Activated gamma-delta T cell treated with anti-CD3 and anti-CD28 coated beads, Interleukin-2, amount 50 U/mL, for 16 hours (primary cell): Measurements from ENCODE around the gene KCNF1.
"Not testable (repeated sequence)": the region's sequence is repeated elsewhere in the genome, so short reads cannot be mapped to it uniquely, and the experiment has no call there.

Source experiments
- DNase-seq: peaks from one replicate; pipeline ENCODE4 v3.0.0-alpha.2; 2020; ENCODE audit warnings: low read depth

KCNF1 gene

DNA sequence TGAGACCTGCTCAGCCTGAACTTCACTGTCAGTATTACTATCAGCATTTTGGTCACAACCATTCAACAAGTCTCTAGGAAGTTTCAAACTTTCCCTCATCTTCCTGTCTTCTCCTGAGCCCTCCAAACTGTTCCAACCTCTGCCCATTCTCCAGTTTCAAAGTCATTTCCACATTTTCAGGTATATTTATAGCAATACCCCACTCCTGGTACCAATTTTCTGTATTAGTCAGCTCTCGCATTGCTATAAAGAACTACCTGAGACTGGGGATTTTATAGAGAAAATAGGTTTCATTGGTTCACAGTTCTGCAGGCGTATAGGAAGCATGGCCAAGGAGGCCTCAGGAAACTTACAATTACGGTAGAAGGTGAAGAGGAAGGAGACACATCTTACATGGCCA is 27.3 kb downstream of the KCNF1 start:
- no peak for DNase-seq

DNA sequence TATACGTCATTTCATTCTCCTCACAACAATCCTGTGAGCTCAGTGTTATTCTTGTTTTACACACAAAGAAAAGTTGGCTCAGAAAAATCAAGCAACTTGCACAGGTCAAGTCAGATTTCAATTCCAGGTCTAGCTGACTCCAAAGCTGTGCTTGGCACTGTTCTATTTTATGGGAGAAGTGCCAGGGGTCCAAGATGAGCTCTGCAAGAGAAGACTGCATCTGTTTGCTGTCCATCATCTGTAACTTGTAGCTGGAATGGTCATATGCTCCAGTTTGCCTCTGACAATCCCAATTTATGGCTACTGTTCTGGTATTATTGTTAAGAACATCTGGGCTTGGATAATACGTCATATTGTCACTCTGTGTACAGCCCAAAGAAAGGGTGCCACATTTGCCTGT is 28.9 kb downstream of the KCNF1 start:
- DNase-seq, result no peak

DNA sequence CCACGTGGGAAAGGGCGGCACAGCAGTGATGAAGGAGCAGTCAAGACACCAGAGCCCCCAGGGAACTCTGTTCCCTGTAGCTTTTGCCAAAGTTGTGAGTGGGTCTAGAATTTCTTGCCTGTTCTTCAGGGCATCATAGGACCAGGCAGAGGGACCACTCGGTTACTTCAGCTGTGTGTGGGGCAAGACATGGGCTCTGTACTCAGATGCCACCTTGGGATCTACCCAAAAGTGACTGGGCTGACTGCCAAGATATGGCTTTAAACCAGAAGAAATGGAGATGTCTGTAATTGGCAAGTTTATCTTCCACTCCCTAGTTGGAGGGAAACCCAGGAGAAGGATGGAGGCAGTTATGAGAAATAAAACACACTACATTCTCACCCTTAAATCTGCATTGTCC is 29.6 kb downstream of the KCNF1 start:
- DNase-seq, result no peak

GRCh38 chr2:10944799-10945198 is 33.1 kb downstream of the KCNF1 start:
- DNase-seq, result no peak

- DNase-seq, result no peak
Measured at GRCh38 chr2:10946394-10946793, 34.7 kb downstream of the KCNF1 start.

DNA sequence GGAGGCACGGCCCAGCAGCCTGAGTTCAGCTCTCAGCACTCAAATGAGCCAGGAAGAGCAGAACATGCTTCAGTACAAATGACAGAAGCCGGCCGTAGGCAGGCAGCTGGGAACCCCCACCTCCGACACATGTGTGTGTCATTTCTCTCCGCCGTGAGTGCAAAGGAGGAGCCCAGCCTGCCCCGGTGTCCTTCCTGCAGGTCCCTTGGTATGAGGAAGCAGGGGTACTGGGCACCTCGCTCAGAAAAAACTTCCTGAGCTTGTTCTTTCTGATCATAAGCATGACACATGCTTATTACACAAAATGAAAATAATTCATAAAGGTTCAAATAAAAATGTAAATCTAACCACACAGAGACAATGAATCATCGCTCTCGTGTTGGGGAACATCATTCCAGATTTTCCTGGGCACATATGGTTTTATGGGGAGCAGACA is 35.3 kb downstream of the KCNF1 start:
- no peak for DNase-seq

GRCh38 chr2:10947446-10948187 is 35.9 kb downstream of the KCNF1 start:
- DNase-seq, result no peak

DNA sequence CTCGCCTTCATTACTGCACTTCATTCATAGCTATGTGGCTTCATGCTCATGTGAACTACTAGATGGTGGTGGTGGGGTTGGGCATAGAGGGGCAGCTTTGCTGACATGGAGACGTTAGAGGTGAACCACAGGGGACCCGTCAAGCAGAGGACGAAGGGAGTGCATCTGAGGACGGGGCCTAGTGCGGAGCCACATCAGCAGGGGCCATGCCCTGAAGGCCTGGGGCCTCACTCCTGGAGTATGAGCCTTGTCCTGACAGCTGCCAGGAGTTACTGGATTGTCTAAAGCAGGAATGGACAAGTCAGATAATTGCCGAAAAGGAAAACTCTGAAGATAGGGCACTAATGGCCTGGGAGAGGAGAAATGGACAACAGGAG is 36.4 kb downstream of the KCNF1 start:
- no peak for DNase-seq

GRCh38 chr2:10948606-10949230 is 37.0 kb downstream of the KCNF1 start:
- no peak for DNase-seq

DNA sequence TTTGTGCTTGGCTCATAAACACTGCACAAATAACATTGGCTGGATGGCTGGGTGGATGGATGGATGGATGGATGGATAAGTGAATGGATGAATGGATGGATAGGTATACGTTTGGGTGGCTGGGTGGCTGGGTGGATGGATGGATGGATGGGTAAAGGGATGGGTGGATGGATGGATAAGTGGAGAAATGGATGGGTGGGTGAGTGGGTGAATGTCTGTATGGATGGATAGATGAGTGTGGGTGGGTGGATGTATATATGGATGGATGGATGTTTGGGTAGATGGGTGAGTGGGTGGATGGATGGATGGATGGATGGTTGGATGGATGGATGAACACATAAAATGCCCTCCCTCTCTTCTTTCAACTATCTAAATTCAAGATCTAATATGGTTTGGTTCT is 38.1 kb downstream of the KCNF1 start:
- no peak for DNase-seq

GRCh38 chr2:10951558-10952414 is 40.1 kb downstream of the KCNF1 start:
- no peak for DNase-seq

- DNase-seq, result no peak
Measured at GRCh38 chr2:10954416-10954815, 42.7 kb downstream of the KCNF1 start.

- no peak for DNase-seq
Measured at GRCh38 chr2:10954856-10955818, 43.4 kb downstream of the KCNF1 start.

DNA sequence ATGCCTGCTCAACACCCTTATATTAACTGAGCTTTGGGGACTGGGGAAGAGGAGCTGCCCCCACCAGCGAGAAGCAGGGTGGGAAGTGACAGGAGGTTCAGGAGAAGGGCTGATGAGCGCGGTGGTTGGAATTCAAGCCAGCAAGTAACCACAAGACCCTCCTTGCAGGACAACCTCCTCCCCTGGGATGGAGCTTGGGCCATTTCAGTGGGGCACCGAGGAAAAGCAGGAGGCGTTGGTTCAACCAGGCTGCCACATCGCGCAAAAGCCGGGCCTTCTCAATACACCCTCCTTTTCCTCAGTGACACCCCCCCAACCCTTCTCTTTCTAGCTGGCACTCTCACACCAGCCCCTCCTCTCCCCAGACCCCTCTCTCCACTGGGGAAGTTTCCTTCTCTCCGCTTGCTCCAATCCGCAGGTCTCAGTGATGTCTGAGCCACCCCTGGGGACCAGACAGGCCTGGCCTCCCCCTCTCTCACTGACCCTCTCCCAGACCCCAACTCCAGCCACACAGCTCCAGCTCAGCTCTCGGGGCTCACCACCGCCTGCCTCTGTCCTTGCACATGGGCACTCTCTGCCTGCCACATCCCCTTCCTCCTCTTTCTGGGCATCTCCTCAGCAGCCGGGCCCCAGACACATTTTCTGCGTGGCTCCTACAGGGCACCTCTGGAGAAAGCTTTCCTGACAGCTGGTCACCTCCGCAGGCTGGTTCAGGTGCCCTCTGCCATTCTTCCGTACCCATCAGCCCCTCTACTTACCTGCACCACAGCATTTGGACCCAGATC is 44.5 kb downstream of the KCNF1 start:
- DNase-seq, result no peak

DNA sequence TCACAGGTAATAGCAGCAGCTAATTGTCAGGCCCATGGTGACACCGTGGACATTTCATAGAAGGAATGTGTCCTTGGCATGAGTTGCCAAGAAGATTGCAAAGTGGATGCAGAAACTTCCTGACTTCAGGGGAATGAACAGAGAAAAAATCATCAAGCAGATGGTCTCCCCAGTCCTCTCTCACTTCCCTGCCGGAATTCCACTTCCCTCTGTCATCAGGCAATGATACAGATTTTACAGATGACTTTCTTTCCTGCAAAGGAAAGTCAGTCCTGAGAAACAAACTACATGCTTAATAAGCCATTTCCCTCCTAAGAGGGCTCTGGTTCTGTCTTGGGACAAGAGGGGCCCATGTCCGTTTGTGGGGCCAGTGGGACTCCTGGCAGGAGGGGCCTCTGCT is 45.7 kb downstream of the KCNF1 start:
- DNase-seq, result no peak

- not testable (repeated sequence) for DNase-seq
Measured at GRCh38 chr2:10958452-10958851, 46.7 kb downstream of the KCNF1 start.

DNA sequence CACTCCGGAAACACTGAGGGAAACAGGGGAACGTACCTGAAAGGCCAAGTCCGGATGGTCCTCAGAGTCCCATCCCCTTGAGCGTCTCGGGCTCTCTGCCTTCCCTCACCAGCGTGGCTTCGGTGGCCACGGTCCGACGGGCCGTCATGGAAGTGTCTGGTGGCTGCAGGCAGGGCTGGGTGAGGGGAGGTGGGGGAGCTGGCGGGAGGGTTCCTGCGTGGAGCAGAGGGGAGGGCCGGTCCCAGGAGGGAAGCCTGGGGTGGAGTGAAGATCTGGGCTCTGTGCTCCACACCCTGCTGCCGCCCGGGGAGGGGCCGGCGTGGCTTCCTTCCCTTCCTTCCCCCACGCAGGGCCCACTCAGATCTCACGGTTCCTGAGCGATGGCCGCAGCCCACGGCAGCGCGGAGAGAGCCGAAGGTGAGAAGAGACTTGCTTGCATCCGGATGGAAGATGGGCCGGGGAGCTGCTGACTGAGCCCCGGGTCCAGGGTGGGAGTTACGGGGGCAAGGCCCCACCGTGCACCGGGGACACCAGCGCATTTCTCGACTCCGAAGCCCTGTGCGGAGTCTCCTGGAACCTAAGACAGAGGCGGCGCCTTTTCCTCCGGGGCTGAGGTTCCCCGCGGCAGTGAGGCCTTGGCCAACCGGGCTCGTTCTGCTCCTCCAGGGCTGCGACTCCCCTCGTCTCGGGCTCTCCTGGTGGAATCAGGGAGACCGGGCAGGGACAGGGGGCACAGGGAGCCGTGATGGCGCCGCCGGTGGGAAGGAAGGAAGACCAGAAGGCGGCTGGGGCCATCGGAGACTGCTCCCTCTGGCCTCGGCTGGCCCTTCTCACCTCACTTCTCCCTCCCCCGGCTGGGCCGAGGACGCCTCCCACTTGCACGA is 49.1 kb downstream of the KCNF1 start:
- DNase-seq, result no peak

- DNase-seq, result no peak
Measured at GRCh38 chr2:10961490-10961875, 49.7 kb downstream of the KCNF1 start.

- no peak for DNase-seq
Measured at GRCh38 chr2:10962004-10962403, 50.3 kb downstream of the KCNF1 start.

DNA sequence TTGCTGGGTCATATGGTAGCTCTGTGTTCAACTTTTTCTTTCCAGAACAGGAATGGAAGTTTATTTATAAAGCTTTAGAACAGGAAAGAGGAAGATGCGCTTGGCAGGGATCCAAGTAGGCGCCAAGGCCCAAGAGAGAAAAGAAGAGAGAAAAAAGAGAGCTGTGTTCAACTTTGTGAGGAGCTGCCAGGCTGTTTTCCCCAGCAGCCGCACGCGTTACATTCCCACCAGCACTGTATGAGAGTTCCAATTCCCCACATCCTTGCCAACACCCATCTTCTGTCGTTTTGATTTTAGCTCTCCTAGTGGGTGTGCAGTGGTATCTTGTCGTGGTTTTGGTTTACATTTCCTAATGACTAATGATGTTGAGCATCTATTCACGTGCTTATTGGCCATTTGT is 51.4 kb downstream of the KCNF1 start:
- DNase-seq, result no peak
